Transverse colon (tissue), 3 donors: Measurements from ENCODE around the gene CNOT4.

Experiments
- EP300 ChIP-seq: sonication (generic); formaldehyde crosslinking; IDR thresholded peaks from one replicate; pipeline ENCODE4 v1.6.1; 2017; ENCODE audit warnings: antibody characterized with exemption, low read depth
- POLR2A ChIP-seq: fragments of 450-650 bp; IDR thresholded peaks from one replicate; pipeline ENCODE4 v1.6.1; 2016; ENCODE audit warnings: antibody characterized with exemption, mild to moderate bottlenecking, moderate library complexity
- TF ChIP-seq, protein P1 (sequence below), 5 experiments: fragments of 200-600 bp in 3 of 5; fragments of 450-650 bp in 2 of 5; sonication (generic) in 3 of 5; IDR thresholded peaks; 1 replicate in 2 of 5; 2 replicates in 3 of 5; pipeline ENCODE4 v1.5.1; 2016 to 2017; ENCODE audit warnings: antibody characterized with exemption in 5 of 5, inconsistent platforms in 3 of 5, mild to moderate bottlenecking in 2 of 5, moderate library complexity in 1 of 5

DNA sequence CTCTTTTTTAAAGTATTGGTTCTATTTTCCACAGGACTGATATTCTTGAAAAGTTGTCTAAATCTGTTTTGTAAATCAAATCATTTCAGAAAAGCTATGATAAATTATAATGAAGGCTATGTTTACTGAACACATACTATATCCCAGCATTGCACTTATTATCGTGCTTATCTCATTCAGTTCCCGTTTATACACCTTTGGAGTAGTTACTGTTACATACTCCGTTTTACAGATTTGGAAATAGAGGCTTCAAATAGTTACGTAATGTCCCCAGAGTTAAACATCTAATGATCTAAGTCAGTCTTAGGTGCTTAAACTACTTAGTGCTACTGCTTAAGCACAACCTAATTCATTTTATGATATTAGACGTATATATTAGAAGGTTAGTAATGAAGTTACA, 49.0 kb upstream of the CNOT4 start:
- TF ChIP-seq, protein P1, sequence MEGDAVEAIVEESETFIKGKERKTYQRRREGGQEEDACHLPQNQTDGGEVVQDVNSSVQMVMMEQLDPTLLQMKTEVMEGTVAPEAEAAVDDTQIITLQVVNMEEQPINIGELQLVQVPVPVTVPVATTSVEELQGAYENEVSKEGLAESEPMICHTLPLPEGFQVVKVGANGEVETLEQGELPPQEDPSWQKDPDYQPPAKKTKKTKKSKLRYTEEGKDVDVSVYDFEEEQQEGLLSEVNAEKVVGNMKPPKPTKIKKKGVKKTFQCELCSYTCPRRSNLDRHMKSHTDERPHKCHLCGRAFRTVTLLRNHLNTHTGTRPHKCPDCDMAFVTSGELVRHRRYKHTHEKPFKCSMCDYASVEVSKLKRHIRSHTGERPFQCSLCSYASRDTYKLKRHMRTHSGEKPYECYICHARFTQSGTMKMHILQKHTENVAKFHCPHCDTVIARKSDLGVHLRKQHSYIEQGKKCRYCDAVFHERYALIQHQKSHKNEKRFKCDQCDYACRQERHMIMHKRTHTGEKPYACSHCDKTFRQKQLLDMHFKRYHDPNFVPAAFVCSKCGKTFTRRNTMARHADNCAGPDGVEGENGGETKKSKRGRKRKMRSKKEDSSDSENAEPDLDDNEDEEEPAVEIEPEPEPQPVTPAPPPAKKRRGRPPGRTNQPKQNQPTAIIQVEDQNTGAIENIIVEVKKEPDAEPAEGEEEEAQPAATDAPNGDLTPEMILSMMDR (IDR thresholded peaks at IDR 0.05) = no peak
- TF ChIP-seq POLR2A (no peak), EP300 (no peak)
